Esophagus muscularis mucosa (tissue), 4 donors: ENCODE measurements around the gene ANKFY1. TPM values are rescaled to one million over a fixed set of nuclear protein-coding genes. Genes with fewer than 3 reads are reported as not detected.

Experiments
- DNase-seq: peaks from one replicate; pipeline ENCODE4 v3.0.0-alpha.2; 2017; ENCODE audit errors: extremely low spot score
- H3K27ac ChIP-seq, 4 donors: fragments of 200-600 bp; sonication (generic); replicated peaks in 1 of 4; 1 replicate in 3 of 4; 2 replicates in 1 of 4; pipeline ENCODE4 v1.5.1; 2016 to 2019; ENCODE audit warnings: mild to moderate bottlenecking in 1 of 4
- H3K27me3 ChIP-seq, 4 donors: fragments of 200-600 bp; sonication (generic); one replicate each; pipeline versions ENCODE4 v1.5.1 to v1.6.0; 2016 to 2019
- H3K36me3 ChIP-seq, 4 donors: fragments of 200-600 bp; sonication (generic); one replicate each; pipeline ENCODE4 v1.5.1; 2016 to 2019
- H3K4me1 ChIP-seq, 4 donors: fragments of 200-600 bp; sonication (generic); one replicate each; pipeline ENCODE4 v1.5.1; 2016 to 2019
- H3K4me3 ChIP-seq, 4 donors: fragments of 200-600 bp; sonication (generic); 1 replicate in 2 of 4; 2 replicates in 2 of 4; pipeline ENCODE4 v1.5.1; 2016 to 2019; ENCODE audit warnings: mild to moderate bottlenecking in 4 of 4, moderate library complexity in 1 of 4
- H3K9me3 ChIP-seq, 4 donors: fragments of 200-600 bp; sonication (generic); 1 replicate in 3 of 4; 2 replicates in 1 of 4; pipeline ENCODE4 v1.5.1; 2016 to 2019
- CTCF ChIP-seq, 3 experiments: fragments of 200-600 bp in 2 of 3; fragments of 450-650 bp in 1 of 3; sonication (generic) in 2 of 3; IDR thresholded peaks; one replicate each; pipeline ENCODE4 v1.5.1; 2017 to 2019; ENCODE audit warnings: antibody characterized with exemption in 3 of 3, mild to moderate bottlenecking in 2 of 3, moderate library complexity in 1 of 3
- EP300 ChIP-seq: sonication (generic); formaldehyde crosslinking; IDR thresholded peaks from one replicate; pipeline ENCODE4 v1.6.1; 2017; ENCODE audit warnings: antibody characterized with exemption
- POLR2A ChIP-seq: fragments of 450-650 bp; IDR thresholded peaks from one replicate; pipeline ENCODE4 v1.6.1; 2017; ENCODE audit warnings: antibody characterized with exemption, moderate library complexity, mild to moderate bottlenecking, low read depth
- POLR2AphosphoS5 ChIP-seq, 2 donors: sonication (generic); formaldehyde crosslinking; IDR thresholded peaks; one replicate each; pipeline ENCODE4 v1.6.1; 2017; ENCODE audit warnings: antibody characterized with exemption in 2 of 2
- WGBS: methylation state at CpG from one replicate; pipeline ENCODE4 v1.1.5; 2018; 5-methylcytosine and 5-hydroxymethylcytosine counted together
- intact Hi-C: fragments of 100-400 bp; cut with DNase I; formaldehyde crosslinking; loops from one replicate; pipeline ENCODE4 v1.15.1; 2023
- total RNA-seq, 4 donors: library from RNA; depleted of rRNA; stranded (reverse); fragments of >200 nt; gene quantifications; one replicate each; pipeline versions ENCODE4 v1.1.0 to v1.2.1, GENCODE V29; 2016

ANKFY1 gene
- total RNA-seq, 4 donors from 2014 or later = 28.2 to 41.0 (median 36.7) TPM

DNA sequence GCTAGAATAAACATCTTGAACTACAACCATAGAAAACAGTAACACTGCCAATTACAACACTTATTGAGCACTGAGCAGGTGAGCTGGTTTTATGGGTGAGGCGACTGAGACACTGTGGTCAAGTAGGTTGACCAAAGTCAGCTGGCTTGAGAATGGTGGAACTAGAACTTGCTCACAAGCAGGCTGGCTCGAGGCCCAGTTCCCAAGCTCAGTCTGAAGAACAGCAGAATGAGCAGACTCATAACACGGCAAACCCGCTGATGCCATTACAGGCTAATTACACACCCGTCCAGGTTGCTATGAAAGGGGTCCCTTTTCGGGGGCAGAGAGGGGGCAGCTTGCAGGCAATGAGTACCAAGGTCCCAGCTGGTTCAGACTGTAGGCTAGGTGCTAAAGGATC, 127.4 kb downstream of the ANKFY1 start:
- Histone ChIP-seq H3K4me1 (peaks cover 57 to 90% (median 81%) of the 10 kb centered on the region in 4 donors), H3K36me3 (peaks cover 0 to 6% (median 2%) of the 10 kb centered on the region in 4 donors), H3K9me3 (no peaks in the 10 kb centered on the region), H3K4me3 (no peak overlapping the region), H3K27me3 (no peaks in the 10 kb centered on the region), H3K27ac (peak overlapping the region; percentile 78 to 100 (median 96))
- DNase-seq = no peak
- 46% methylated on average over 6 of the region's 6 CpGs for WGBS
- TF ChIP-seq POLR2AphosphoS5 (IDR thresholded peaks at IDR 0.05) (peak in 1 of 2 donors; percentile 12), EP300 (no peak)
- intact Hi-C loops = no loop called here

DNA sequence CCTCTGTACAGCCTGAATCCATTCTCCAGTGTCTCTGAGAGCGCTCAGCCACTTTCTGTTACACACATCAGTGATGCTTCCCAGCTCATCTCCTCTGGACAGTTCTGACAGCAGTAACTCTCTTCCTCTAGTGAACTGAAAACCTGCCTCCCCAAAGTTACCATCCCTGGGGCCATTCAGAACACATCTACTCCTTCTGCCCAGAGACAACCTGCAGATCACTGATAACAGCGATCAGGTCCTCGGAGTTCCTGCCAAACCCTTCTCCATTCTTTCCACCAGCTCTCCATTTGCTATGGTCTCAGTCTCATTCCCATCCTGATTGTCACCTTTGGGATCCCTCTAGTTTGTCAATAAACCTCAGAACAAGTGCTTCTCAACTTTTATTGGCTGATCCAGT, 128.3 kb downstream of the ANKFY1 start:
- Histone ChIP-seq H3K27me3 (no peaks in the 10 kb centered on the region), H3K9me3 (no peaks in the 10 kb centered on the region), H3K27ac (peak overlapping the region; percentile 78 to 100 (median 96)), H3K4me3 (no peak overlapping the region), H3K36me3 (peaks cover 0 to 8% (median 2%) of the 10 kb centered on the region in 4 donors), H3K4me1 (peaks cover 56 to 90% (median 80%) of the 10 kb centered on the region in 4 donors)
- TF ChIP-seq POLR2AphosphoS5 (IDR thresholded peaks at IDR 0.05) (no peak), EP300 (no peak), POLR2A (no peak), CTCF (IDR thresholded peaks at IDR 0.05) (no peak)
- no peak for DNase-seq
- intact Hi-C loops = no loop called here
- 92% methylated on average over 3 of the region's 3 CpGs for WGBS

DNA sequence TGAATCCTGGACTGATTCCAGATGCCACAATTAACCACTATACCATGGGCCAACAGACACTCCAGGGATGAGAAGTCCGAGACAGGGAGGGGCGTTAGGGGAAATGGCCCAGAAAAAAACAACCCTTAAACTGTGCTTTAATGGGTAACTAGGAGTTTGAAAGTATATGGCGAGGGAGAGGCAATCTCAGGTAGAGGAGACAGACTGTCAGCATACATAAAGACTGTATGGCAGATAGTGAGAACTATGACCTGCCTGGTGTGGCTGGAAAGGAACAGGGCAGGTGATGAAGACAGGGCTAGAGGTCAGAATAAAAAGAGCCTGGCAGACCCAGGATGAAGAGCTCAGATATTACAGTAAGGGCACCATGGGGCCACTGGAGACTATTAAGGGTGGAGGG, 129.1 kb downstream of the ANKFY1 start:
- Histone ChIP-seq H3K27ac (peak overlapping the region in 2 of 4 donors; percentile 96 to 100), H3K36me3 (peaks cover 0 to 7% (median 3%) of the 10 kb centered on the region in 4 donors), H3K9me3 (no peaks in the 10 kb centered on the region), H3K4me3 (no peak overlapping the region), H3K4me1 (peaks cover 52 to 89% (median 75%) of the 10 kb centered on the region in 4 donors), H3K27me3 (no peaks in the 10 kb centered on the region)
- intact Hi-C loops = no loop called here
- no peak for TF ChIP-seq POLR2A
- no peak for TF ChIP-seq EP300
- no peak for TF ChIP-seq CTCF (IDR thresholded peaks at IDR 0.05)
- TF ChIP-seq POLR2AphosphoS5 (IDR thresholded peaks at IDR 0.05) = no peak
- DNase-seq = no peak
- WGBS = 62% methylated on average over 3 of the region's 3 CpGs

DNA sequence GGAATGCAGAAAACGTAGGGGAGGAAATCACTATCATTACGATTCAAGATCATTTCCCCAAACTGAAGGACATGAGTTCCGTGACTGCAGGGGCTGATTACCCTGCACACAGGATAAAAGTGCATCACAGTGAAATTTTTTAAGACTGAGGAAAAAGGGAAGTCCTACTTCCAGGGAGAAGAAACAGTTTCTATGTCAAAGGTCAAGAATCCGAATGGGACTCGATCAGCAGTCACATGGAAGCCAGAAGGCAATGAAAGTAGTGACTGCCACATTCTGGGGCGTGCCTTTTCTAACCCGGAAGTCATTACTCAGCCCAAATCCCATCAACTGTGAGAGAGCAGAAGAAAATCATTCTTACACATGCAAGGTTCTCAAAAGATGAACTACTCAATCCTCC, 133.1 kb downstream of the ANKFY1 start:
- intact Hi-C loops = no loop called here
- H3K27me3 ChIP-seq = no peaks in the 10 kb centered on the region
- H3K4me3 ChIP-seq = no peak overlapping the region
- peak overlapping the region; percentile 0 to 57 (median 23) for H3K27ac ChIP-seq
- TF ChIP-seq EP300 (no peak), POLR2A (no peak), POLR2AphosphoS5 (IDR thresholded peaks at IDR 0.05) (no peak), CTCF (IDR thresholded peaks at IDR 0.05) (no peak)
- peaks cover 22 to 71% (median 57%) of the 10 kb centered on the region in 4 donors for H3K4me1 ChIP-seq
- WGBS = 45% methylated on average over 7 of the region's 7 CpGs
- DNase-seq = no peak
- H3K36me3 ChIP-seq = peaks cover 0 to 10% (median 2%) of the 10 kb centered on the region in 4 donors
- H3K9me3 ChIP-seq = no peaks in the 10 kb centered on the region

DNA sequence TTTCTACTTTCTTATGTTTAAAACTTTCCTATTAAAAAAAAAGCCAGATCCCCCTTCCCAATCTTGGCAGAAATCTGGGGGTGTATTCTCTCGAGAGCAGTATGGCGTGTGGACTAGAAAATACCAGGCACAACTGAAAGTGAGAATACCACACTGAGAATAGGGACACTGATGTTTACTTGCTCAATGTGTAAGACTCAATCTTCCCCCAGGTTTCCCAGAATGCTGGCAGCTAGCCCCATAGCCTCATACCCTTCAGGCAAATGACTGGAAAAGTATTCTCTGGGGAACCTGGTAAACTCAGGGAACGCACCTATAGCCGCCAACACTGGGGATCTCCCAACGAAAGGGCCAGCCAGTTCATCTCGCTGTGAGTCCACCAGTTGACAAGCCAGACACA, 136.2 kb downstream of the ANKFY1 start:
- no peak for TF ChIP-seq POLR2A
- peaks cover 10 to 56% (median 38%) of the 10 kb centered on the region in 4 donors for H3K4me1 ChIP-seq
- DNase-seq = no peak
- 95% methylated on average over 6 of the region's 6 CpGs for WGBS
- H3K9me3 ChIP-seq = no peaks in the 10 kb centered on the region
- intact Hi-C loops = no loop called here
- no peak overlapping the region for H3K4me3 ChIP-seq
- H3K36me3 ChIP-seq = peaks cover 12 to 26% (median 15%) of the 10 kb centered on the region in 4 donors
- H3K27me3 ChIP-seq = no peaks in the 10 kb centered on the region
- peak overlapping the region in 1 of 4 donors; percentile 23 for H3K27ac ChIP-seq

DNA sequence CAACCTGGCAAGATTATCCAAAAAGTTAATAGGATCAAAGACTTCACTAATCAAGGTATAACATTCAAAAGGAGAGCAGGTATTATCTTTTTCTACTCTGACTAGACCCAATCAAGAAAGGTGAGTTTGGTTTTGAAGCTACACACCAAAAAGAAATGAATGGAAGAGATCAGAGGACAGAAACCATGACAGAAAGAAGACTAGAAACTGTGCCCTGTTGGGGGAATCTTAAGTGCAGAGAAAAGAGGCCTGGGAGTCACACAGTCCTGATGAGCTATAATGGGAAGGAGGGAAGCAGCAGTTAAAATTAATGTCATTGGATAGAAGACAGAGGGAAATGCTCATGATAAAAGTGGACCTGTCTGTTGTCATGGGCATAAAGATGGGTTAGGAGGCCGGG, 138.2 kb downstream of the ANKFY1 start:
- Histone ChIP-seq H3K9me3 (no peaks in the 10 kb centered on the region), H3K36me3 (peaks cover 12 to 44% (median 31%) of the 10 kb centered on the region in 4 donors), H3K4me1 (peaks cover under 1 to 55% (median 35%) of the 10 kb centered on the region in 4 donors), H3K27me3 (no peaks in the 10 kb centered on the region), H3K27ac (no peak overlapping the region), H3K4me3 (no peak overlapping the region)
- TF ChIP-seq POLR2AphosphoS5 (IDR thresholded peaks at IDR 0.05) = no peak
- no peak for TF ChIP-seq CTCF (IDR thresholded peaks at IDR 0.05)
- no peak for TF ChIP-seq POLR2A
- TF ChIP-seq EP300 = no peak
- DNase-seq = no peak
- intact Hi-C loops = no loop called here
- 88% methylated on average over 1 of the region's 1 CpG for WGBS
